GM19468 (cell line): Measurements from ENCODE around the gene C14orf93.

ENCODE experiments used
- ATAC-seq: cut with Tn5 transposase; IDR thresholded peaks from one replicate; pipeline ENCODE4 v1.9.1; 2021; ENCODE audit warnings: mild to moderate bottlenecking, moderate library complexity, moderate number of reproducible peaks; ENCODE audit not compliant: unreplicated experiment; ENCODE audit errors: extremely low read depth

Gene C14orf93

DNA sequence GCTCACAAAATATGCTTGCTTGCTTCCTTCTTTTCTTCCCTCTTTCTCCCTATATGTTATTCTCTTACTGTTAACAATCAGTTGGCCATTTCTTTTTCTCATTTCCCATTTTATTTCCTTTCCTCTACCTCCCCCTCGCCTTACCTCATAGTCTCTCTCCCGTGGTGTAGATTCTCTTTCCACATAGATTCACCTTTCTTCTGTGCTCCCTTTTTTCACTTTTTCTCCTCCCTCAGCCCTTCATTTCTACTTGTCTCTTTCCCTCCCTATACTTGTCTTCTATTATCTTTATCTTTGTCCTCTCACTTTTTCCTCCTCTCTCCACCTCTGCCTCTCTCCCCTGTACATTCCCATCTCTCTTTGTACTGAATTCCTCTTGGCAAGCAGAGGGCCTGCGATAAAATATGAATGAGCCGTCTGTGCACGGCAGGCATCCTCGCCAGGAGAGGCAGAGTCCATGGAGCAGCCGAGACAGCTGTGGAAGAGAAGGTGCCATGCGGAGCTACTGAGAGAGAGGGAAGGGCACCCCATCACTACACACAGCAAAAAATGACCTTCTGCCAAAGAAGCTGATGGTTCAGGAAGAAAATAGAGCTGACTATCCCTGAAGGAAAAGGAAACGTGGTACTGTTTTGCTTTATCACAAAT, 12.1 kb downstream of the C14orf93 start:
- no peak for ATAC-seq

DNA sequence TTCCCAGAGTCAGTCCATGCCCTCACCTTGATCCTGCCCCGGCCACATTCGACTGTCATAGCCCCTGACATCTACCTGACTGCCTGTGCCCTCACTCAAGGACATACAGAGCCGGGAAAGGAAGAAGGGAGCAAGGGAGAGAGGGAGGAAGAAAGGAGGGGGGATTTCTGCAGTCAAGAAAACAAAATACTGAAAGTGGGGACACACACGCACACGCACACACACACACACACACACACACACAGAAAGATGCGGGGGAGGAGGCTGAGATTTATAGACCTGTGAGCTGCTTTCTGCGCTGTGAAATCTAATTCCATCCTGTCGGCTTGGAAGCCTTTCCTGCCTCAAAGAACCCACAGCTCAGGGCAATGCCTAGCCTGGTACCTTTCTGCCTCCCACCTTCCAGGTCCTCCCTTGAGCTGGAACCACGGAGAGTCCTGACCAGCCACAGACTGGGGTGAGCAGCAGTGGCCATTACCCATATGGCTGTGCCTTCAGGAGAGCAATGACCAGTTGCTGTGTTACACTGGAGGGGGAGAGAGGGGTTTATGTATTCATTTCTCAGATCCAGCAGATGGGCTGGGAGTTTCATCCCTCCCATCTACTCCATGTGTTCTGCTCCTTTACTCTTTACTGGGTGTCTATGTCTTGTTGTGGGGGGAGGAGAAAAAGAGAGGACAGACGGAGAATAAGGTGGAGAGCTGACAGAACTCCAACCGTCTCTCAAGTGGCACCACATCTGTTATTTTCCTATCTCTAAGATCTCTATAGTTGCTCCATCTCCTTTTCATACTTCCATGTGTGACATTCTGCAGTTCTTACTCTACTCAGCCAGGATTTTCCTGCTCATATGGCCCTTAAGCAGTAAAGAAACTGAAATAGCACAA, 12.9 kb downstream of the C14orf93 start:
- ATAC-seq: no peak

DNA sequence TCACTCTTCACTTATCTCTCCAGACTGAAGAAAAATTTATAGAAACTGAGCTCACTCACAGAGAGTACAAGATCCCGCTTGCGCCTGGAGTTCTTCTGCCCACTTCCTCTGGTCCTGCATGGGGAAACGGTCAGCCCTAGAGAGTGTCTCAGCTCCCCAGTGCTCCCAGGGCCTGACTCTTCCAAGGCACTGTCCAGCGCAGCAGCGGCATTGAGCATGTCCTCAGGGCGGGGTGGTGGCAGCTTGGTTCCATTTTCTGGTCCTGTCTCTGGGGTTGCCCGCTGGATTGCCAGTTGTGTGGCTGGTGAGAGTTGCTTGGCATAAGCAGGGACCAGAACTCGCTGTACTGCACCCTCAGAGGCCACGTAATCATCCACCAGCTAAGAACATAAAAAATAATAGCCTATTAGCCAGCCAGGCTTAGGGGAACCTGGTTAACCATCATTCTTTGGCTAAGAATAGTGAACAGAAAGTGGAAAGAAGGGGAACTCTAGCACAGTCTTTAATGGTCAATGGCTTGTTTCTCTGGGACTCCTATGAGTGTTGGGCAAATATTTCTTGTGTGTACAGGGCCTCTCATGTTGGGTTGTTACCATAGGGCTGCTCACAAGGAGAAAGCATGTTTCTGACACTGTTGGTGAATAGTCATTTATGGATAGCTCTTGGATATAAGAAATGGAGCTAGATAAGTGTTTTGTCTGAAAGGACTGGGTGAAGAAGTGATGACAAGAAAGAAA, 13.9 kb downstream of the C14orf93 start:
- no peak for ATAC-seq

DNA sequence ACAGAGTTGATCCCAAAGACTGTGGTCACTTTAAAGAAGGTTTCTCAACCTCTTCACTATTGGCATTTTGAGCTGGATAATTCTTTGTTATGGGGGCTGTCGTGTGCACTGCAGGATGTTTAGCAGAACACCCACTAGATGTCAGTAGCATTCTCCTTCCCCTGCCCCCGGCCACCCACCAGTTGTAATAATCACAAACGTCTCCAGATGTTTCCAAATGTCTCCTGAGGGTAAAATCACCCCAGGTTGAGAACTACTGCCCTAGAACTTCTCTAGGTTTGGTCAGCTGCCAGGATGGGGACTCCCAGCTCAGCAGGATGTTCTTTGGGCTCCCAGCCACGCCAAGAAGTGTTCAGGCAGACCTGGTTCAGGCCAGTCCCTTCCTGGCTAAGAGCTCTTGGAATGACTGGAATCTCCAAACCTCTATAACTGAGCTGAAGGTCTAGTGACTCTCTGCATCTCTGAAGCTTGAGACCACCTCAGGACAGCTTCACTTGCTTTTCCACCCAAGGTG, 15.1 kb downstream of the C14orf93 start:
- ATAC-seq: no peak

DNA sequence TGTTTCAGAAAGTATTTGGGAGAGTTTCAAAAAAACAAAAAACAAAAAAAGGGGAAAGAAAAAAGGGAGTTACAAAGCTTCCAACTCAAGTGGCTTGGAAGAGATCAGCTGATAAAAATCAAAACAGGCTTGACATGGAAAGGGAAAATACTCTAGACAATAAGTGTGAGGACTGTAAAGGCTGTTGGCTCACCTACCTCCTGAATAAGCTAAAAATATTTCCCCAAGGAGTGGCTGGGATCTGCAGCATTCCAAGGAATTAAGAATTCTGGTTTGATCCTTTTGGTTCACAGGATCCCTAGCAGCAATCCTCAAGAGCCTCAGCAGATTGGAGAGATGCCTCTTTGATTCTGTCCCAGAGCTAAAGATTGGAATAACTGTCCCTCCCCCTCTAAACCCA, 16.4 kb downstream of the C14orf93 start:
- no peak for ATAC-seq

DNA sequence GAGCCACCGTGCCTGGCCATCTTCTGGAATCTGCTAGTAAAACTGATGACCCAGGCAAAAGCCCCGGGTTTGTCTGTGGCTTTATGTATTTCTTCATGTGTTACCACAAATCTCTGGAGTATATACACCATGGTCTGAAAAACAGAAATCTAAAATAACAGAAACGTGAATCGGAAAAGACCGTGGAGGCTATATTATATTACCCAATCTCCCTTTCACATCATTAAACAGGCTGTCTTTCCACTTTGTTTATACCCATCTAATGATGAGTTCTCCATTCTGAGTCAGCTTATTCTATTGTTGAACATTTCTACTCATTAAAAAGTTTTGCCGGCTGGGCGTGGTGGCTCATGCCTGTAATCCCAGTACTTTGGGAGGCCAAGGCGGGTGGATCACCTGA, 18.1 kb downstream of the C14orf93 start:
- no peak for ATAC-seq

DNA sequence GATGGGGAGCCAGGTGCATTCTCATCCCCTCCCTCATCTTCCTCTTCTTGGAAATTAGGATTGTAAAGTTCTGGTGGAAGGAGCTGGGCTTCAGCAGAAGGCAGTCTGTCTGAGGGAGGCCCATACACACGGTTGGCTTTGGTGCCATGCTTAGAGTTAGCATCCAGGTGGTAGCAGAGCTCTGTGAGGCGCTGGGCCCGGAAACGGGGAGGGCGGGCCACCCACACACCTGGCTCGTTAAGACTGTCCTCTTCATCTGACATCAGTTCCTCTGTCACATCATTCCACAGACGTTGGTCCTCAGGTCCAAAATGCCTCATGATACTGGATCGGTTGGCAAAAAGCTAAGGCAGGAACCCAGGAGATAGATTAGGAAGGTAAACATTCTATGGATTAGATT, 22.7 kb downstream of the C14orf93 start:
- no peak for ATAC-seq

DNA sequence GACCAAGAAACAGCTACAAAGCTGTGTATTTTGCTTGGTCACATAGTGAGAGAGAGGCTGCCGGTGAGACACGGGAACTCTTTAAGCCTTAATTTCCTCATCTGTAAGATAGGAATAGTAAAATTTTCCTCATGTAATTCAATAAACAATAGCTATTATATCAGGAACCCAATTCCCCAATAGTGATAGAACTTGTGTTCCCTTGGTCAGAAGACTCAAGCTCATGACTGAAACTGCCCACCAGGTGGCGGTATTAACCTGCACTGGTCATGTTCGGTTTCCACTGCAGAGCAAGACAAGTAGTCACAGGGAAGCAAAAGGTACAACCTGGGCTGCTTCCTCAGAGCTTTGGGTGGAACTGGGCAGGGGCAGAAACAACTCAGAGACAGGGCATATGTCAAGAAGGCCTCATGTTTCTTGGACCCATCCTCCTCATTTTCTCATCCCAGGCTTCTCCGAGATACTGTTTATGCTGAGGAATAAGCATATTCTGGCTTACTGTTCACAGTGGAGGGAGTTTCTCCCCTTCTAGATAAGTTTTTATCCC, 23.4 kb downstream of the C14orf93 start:
- no peak for ATAC-seq

DNA sequence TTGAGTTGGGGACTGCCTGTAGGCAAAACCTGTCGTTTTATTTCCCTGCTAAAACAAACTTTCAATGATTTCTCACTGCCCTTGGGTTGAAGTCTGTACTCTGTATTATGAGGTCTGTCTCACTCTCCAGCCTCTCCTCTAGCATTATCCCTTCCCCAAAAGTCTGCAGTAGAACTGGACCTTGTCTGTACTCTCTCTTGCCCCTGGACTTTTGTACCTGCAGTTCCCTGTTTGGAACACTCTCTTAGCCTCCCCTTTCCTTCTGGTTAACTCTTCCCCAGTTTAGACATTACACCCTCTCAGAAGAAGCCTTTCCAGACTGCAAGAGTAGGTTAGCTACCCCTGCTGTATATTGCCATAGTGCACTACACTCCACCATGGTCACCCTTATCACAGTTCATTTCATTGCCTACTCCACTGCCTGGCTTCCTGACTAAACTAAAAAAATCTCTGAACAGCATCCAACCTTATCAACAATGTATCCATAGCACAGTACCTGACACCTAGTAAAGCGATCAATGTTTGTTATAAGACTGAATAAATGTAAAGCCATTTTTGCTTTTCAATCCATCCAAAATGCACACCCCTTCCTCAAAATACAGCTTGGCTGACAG, 23.9 kb downstream of the C14orf93 start:
- no peak for ATAC-seq

DNA sequence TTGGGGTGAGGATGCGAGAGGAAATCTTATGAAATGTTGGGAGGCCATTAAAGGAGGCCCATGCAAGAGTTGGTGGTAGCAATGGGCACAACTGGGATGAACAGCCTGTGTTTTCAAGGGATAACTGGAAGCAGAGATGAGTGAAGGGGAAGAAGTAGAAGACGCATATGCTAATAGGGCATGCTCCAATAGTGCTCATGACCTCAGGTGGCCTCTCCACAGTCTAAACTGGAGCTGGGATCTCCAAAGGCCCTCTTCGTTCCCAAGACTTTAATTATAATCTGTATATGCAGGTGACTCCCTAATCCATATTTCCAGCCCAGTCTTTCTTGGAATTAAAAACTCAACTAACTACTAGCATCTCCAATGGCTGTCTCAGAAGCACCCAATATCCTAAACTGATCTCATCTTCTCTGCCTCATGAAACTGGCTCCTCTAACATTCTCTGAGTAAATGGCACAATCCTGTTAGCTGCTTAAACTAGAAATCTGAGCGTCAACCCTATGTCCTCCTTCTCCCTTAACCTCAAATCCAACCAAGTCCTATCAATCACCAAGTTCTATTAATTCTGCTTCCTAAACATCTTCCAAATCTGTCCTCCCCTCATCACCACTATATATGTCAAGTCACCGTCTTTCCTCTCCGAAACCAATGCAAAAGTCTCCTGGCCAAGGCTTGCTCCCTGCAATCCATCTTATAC, 24.8 kb downstream of the C14orf93 start:
- ATAC-seq: no peak

DNA sequence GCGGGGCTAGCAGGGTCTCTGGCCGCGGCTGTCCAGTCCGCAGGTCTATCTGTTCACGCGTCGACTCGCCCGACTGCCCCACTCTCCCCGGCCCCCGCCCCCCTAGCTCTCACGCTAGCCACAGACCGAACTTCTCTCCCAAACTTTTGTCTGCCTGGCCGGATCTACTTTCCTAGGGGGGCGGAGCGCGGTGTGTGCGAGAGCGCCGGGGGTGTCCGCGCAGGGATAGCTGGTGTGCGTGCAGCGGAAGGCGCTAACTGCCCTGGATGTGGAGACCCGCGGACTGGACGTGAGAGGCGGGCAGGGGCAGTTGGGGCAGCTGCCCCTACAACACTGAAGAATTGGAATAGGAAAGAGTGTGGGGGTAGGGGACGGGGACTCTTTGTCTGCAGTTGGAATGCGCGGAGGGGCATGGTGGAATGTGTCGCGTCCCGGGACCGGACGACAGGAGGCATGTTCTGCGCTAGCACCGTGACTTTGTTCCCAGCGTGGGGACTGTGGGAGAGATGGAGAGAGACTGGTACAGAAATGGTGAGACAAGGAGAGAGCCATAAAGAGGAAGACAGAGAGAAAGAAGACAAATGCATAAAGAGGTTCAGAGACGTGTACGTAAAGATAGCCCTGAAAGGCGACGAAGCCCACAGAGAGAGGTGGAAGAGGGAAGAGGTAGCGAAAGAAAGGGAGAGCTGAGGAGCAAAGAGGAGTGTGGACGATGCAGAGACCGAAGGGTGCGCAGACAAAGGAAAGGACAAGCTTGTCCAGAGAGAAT, 27.3 kb downstream of the C14orf93 start, which contains the start of gene AJUBA:
TSS of gene AJUBA (minus strand) at position 75 of the 769 bp plus-strand sequence. CDS start 285 bp downstream, outside the sequence.
- no peak for ATAC-seq

DNA sequence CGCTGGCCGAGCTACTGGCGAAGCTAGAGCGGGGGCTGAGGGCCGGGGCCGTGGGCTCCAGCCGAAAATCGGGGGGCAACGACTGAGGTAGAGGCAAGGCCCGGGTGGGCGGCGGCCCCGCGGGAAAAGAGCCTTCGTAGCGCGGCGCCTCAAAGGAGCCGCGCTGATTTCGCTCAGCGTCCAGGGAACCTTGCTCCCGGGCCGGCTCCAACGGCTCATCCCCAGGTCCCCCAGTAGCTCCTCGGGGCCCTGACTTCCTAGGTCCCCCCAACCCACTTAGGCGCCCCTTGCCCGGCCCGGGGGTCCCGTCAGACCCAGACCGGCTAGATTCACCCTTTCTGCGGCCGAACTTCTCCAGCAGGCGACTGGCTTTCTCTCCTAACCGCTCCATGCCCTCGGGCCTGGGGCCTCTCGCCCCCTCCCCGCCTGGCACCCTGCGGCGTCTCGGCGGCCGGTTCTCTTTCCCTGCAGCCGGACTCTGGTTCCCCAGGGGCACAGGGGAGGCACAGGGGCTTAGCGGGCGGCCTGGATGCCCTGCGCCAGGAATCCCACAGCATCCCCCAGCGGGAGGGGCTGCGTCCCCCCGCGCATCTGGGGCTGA, 28.0 kb downstream of the C14orf93 start:
- ATAC-seq: no peak

DNA sequence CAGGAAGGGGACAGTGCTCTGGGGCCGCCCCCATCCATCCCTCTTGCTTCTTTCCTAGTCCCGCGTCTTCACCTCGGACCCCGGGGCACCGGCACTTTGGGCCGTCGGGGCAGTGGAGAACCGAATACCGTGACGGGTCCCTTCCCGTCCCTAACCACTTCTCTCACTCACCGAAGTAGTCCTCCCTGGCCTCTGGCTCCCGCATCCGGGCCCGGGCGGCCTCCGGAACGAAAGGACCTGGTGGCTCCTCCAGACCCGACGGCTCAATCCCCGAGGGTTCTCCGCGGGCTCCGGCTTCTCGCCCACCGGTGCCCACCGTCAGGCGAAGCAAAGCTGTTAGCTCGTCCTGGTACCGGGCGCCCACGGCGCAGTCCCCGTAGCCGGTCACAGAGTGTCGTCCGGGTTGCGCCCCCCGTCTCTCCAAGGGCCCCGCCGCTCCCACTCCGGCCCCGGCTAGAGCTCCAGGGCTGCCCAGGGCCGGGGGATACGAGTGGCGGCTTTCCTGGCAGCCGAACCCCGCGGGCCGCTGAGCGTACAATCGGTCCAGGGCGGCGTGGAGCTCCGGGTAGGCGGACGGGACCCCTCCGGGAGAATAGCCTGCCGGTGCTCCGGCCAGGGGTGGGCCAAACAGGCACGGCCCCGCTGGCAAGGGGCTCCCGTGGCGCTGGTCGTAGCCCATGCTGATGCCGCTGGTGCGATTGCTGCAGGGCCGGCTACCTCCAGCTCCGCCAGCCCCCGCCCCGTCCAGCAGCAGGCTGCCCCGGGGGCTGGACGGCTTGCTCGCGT, 28.7 kb downstream of the C14orf93 start:
- no peak for ATAC-seq

DNA sequence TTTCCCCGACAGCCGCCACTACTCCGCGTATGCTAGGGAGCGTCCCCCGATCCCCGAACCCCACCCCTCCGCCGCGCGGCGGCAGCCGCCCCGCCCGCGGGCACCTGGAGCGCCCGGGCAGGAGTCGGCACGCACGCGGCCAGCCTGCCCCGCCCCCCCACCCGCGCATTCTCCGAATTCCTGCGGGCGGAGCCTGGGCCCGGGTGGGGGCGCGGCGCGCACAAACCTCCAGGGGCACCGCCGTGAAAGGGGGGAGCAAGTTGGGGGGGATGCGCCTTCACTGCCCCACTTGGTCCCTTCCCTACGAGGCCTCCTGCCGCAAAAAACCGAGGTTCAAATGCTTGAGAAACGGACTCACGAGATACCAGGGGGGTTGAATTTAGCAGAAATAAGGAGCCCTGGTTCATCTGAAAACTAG, 29.3 kb downstream of the C14orf93 start:
- ATAC-seq: no peak

DNA sequence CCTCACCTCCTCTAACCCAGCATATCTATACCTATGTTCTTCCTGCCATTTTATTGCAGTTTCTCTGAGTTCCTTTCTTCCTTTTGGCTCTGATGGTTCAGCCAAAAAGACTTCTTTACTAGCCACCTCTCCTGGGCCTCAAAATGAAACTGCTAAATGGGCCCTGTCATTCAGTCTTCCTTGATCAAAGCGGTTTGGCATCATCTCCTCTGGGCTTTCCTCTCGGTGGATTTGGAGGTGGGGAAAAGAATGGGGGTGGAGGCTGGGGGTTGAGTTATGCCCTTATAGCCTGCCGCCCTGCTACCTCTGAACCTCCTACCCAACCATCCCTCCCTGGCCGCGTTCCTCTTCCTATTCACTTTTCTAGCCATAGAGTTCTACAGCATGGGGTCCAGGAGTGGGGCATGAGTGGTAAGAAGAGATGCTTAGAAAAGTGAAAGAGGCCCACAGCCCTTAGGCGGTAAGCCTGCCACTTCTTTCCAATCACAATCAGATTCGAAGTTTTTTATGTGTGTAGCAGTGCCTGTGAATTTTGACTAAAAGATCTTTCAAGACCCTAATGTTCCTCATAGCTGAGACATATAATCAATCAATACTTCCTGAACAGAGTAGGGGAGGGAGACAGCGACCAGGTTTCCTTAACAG, 30.1 kb downstream of the C14orf93 start:
- ATAC-seq: no peak

DNA sequence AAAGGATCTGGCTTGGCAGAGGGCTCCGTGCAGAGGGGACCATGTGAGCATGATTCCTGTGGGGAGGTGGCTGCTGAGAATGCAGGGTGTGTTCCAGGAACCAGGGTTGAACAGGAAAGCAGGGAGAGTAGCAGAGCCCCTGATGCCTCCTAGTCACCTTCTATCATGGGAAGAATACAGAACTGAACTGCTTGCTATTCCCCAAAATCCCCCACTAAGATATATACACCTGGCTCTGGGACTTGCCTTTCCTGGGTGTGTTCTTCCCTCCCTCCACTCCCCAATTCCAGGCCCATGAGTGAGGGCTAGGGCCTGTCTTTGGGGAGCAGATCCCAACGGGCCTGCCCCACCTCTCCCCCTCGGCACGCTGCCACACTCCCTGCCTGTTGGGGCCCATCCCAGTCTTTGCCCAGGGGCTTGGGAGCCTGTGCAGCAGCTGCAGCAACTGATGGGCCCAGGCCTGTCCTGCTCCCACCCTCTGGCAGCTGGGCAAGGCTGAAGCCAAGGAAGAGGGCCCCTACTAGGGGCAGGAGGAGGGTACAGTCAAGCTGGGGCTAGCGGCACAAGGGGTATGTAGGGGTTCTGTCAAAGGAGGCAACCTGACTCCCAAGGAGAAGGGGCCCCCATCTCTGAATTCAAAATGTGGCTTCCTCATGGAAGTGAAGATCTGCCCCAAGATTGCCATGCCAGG, 30.8 kb downstream of the C14orf93 start:
- ATAC-seq: no peak

DNA sequence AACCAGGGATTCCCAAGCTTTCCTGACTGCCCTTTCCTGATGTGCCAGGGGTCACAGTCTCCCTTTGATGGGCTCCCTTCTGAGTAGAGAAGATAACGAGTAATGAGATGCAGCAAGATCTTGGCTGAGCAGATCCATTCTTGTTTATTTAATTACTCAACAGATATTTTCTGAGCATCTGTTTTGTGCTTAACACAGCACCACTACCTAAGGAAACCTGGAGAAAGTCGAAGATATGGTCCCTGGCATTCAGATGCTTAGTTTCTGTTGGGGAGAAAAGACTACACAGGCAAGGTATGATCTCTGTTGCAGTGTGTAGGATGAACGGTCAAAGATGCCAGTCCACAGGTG, 31.5 kb downstream of the C14orf93 start:
- no peak for ATAC-seq
